ENCODE data around the gene ATP8B4.

Gene ATP8B4

DNA sequence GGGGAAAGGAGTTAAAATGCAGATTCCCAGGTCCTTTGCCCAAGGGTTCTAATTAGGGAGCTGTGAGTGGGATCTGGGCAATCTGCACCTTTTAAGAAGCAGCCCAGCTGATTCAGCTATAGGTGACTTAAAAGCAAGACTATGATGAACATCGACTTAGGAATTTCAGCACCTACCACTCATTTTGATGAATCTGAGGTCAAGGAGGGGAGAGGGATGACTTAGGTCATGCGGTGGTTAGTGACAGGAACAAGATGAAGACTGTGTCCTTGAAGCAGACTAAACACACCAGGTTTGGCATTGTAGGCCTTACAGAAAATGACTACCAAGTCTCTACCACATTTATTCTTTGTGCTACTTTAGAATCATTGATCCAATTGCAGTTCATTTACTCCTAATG is 301.9 kb downstream of the ATP8B4 start:
- H3F3A ChIP-seq (ENCODE audit: insufficient read depth, low read length): no peaks in the 10 kb centered on the region

DNA sequence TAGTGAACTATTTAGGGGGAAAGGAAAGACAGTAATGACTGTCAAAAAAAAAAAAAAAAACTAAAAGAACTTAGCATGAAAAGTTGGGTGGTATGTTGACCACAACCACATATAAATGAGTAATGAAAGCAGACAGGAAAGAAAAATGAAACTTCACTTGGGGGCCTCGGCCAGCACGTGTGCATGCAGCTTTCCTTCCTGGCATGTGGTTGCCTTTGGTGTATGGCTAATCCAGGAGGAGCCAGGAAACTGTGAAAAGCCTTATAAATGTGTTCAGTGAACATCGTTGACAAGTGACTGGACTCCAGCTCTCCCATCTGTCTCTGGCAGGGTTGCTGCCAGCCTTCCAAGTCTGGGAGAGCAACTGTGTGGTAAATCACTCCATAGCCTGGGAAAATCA is 303.1 kb downstream of the ATP8B4 start:
- Histone ChIP-seq H2AFZ (ENCODE audit: low read length) (no peak overlapping the region), H3K9ac (ENCODE audit: low read length) (no peak overlapping the region), H3K36me3 (ENCODE audit: insufficient read depth, low read length) (no peaks in the 10 kb centered on the region), H3K27ac (ENCODE audit: low read depth, low read length, poor library complexity, severe bottlenecking) (no peak overlapping the region), H3K9me3 (ENCODE audit: low read length) (no peaks in the 10 kb centered on the region), H4K20me1 (ENCODE audit: insufficient read depth, low read length) (no peaks in the 10 kb centered on the region), H3K4me2 (ENCODE audit: low read length) (no peak overlapping the region), H3F3A (ENCODE audit: insufficient read depth, low read length) (no peaks in the 10 kb centered on the region), H3K79me2 (ENCODE audit: insufficient read depth, low read length) (no peaks in the 10 kb centered on the region), H3K9me2 (ENCODE audit: low read depth, low read length) (no peaks in the 10 kb centered on the region), H3K4me1 (ENCODE audit: insufficient read depth, low read length, severe bottlenecking) (no peaks in the 10 kb centered on the region), H3K4me3 (ENCODE audit: low read depth, low read length, poor library complexity, severe bottlenecking) (no peak overlapping the region), H3K27me3 (ENCODE audit: insufficient read depth, low read length) (no peaks in the 10 kb centered on the region)
- TF ChIP-seq EZH2 (IDR thresholded peaks at IDR 0.05; ENCODE audit: borderline replicate concordance, low read length): no peak
- TF ChIP-seq, protein P1, sequence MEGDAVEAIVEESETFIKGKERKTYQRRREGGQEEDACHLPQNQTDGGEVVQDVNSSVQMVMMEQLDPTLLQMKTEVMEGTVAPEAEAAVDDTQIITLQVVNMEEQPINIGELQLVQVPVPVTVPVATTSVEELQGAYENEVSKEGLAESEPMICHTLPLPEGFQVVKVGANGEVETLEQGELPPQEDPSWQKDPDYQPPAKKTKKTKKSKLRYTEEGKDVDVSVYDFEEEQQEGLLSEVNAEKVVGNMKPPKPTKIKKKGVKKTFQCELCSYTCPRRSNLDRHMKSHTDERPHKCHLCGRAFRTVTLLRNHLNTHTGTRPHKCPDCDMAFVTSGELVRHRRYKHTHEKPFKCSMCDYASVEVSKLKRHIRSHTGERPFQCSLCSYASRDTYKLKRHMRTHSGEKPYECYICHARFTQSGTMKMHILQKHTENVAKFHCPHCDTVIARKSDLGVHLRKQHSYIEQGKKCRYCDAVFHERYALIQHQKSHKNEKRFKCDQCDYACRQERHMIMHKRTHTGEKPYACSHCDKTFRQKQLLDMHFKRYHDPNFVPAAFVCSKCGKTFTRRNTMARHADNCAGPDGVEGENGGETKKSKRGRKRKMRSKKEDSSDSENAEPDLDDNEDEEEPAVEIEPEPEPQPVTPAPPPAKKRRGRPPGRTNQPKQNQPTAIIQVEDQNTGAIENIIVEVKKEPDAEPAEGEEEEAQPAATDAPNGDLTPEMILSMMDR (IDR thresholded peaks at IDR 0.05; ENCODE audit: low read length): no peak

More for the DNA sequence above, 301.9 kb downstream of the ATP8B4 start:
- no peaks in the 10 kb centered on the region for H3K79me2 ChIP-seq (ENCODE audit: insufficient read depth, low read length)
- H3K36me3 ChIP-seq (ENCODE audit: insufficient read depth, low read length): no peaks in the 10 kb centered on the region
- H3K4me1 ChIP-seq (ENCODE audit: insufficient read depth, low read length, severe bottlenecking): no peaks in the 10 kb centered on the region
- no peak overlapping the region for H3K27ac ChIP-seq (ENCODE audit: low read depth, low read length, poor library complexity, severe bottlenecking)
- H2AFZ ChIP-seq (ENCODE audit: low read length): no peak overlapping the region
- no peaks in the 10 kb centered on the region for H3K9me2 ChIP-seq (ENCODE audit: low read depth, low read length)
- no peaks in the 10 kb centered on the region for H3K27me3 ChIP-seq (ENCODE audit: insufficient read depth, low read length)
- no peak for TF ChIP-seq EZH2 (IDR thresholded peaks at IDR 0.05; ENCODE audit: borderline replicate concordance, low read length)
- TF ChIP-seq, protein P1 (IDR thresholded peaks at IDR 0.05; ENCODE audit: low read length): no peak
- H3K9ac ChIP-seq (ENCODE audit: low read length): no peak overlapping the region
- no peak overlapping the region for H3K4me3 ChIP-seq (ENCODE audit: low read depth, low read length, poor library complexity, severe bottlenecking)
- no peak overlapping the region for H3K4me2 ChIP-seq (ENCODE audit: low read length)
- no peaks in the 10 kb centered on the region for H4K20me1 ChIP-seq (ENCODE audit: insufficient read depth, low read length)
- no peaks in the 10 kb centered on the region for H3K9me3 ChIP-seq (ENCODE audit: low read length)

DNA sequence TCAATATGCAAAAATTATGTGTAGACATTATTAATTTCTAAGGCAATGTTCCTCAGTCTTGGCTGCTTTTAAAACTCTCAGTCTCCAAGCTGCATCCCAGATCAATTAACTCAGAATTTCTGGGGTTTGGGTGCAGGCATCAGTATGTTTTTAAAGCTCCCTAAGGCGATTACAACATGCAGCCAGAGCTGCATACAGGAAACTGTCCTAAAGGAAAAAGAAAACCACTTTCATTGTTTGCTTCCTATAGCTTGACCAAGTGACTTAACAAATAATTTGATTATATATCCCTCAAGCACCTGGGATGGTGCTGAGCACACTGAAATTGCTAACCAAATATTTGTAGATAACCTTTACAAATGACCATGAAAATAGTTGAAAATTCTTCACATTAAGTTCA is 303.5 kb downstream of the ATP8B4 start:
- H3K27me3 ChIP-seq (ENCODE audit: insufficient read depth, low read length): no peaks in the 10 kb centered on the region
- no peak overlapping the region for H2AFZ ChIP-seq (ENCODE audit: low read length)
- H3K9me3 ChIP-seq (ENCODE audit: low read length): no peaks in the 10 kb centered on the region
- no peaks in the 10 kb centered on the region for H3F3A ChIP-seq (ENCODE audit: insufficient read depth, low read length)
- no peaks in the 10 kb centered on the region for H3K9me2 ChIP-seq (ENCODE audit: low read depth, low read length)
- no peak overlapping the region for H3K9ac ChIP-seq (ENCODE audit: low read length)
- H3K4me2 ChIP-seq (ENCODE audit: low read length): no peak overlapping the region
- no peaks in the 10 kb centered on the region for H4K20me1 ChIP-seq (ENCODE audit: insufficient read depth, low read length)
- H3K4me1 ChIP-seq (ENCODE audit: insufficient read depth, low read length, severe bottlenecking): no peaks in the 10 kb centered on the region
- H3K4me3 ChIP-seq (ENCODE audit: low read depth, low read length, poor library complexity, severe bottlenecking): no peak overlapping the region
- TF ChIP-seq EZH2 (IDR thresholded peaks at IDR 0.05; ENCODE audit: borderline replicate concordance, low read length): no peak
- TF ChIP-seq, protein P1 (IDR thresholded peaks at IDR 0.05; ENCODE audit: low read length): no peak
- H3K79me2 ChIP-seq (ENCODE audit: insufficient read depth, low read length): no peaks in the 10 kb centered on the region
- no peak overlapping the region for H3K27ac ChIP-seq (ENCODE audit: low read depth, low read length, poor library complexity, severe bottlenecking)
- H3K36me3 ChIP-seq (ENCODE audit: insufficient read depth, low read length): no peaks in the 10 kb centered on the region
